HepG2 (cell line): ENCODE measurements around the gene MVB12A. TPM values are rescaled to one million over a fixed set of nuclear protein-coding genes. Genes with fewer than 3 reads are reported as not detected.

Experiments
- ARID2 ChIP-seq: sonication (generic); formaldehyde crosslinking; IDR thresholded peaks from 2 replicates; pipeline ENCODE4 v1.8.1; 2022; ENCODE audit warnings: mild to moderate bottlenecking, missing genetic modification reagents, borderline replicate concordance
- HDAC6 ChIP-seq: fragments of 200-600 bp; sonication (generic); IDR thresholded peaks from 2 replicates; pipeline ENCODE4 v1.7.0; 2017; ENCODE audit warnings: mild to moderate bottlenecking, antibody characterized with exemption, low read length, low read depth
- KDM5B ChIP-seq: sonication (generic); formaldehyde crosslinking; IDR thresholded peaks from 2 replicates; pipeline ENCODE4 v1.4.0; 2020; ENCODE audit warnings: missing genetic modification reagents, mild to moderate bottlenecking, borderline replicate concordance
- NAIF1 ChIP-seq: sonication (generic); formaldehyde crosslinking; IDR thresholded peaks from 2 replicates; pipeline ENCODE4 v1.5.0; 2020; ENCODE audit warnings: mild to moderate bottlenecking, missing genetic modification reagents, borderline replicate concordance
- NRL ChIP-seq: sonication (generic); formaldehyde crosslinking; IDR thresholded peaks from 2 replicates; pipeline ENCODE4 v1.5.0; 2020; ENCODE audit warnings: missing genetic modification reagents, mild to moderate bottlenecking, moderate library complexity, borderline replicate concordance
- PREB ChIP-seq: sonication (generic); formaldehyde crosslinking; IDR thresholded peaks from 2 replicates; pipeline ENCODE4 v1.4.0; 2020; ENCODE audit warnings: missing genetic modification reagents
- RAD21 ChIP-seq: fragments of 450-650 bp; formaldehyde crosslinking; IDR thresholded peaks from 2 replicates; pipeline ENCODE4 v1.5.0; 2020; ENCODE audit warnings: mild to moderate bottlenecking
- SNAPC4 ChIP-seq: sonication (generic); formaldehyde crosslinking; IDR thresholded peaks from 2 replicates; pipeline ENCODE4 v1.4.0; 2020; ENCODE audit warnings: mild to moderate bottlenecking, missing genetic modification reagents
- TEAD3 ChIP-seq: optimal IDR thresholded peaks from 2 replicates; pipeline ENCODE3; 2016; ENCODE audit warnings: borderline replicate concordance
- TRIM24 ChIP-seq: sonication (generic); formaldehyde crosslinking; IDR thresholded peaks from 2 replicates; pipeline ENCODE4 v1.8.0; 2022; ENCODE audit warnings: mild to moderate bottlenecking, missing genetic modification reagents
- ZMAT3 ChIP-seq: sonication (generic); formaldehyde crosslinking; conservative IDR thresholded peaks from 2 replicates; pipeline ENCODE4 v1.7.0; 2021; ENCODE audit warnings: missing genetic modification reagents
- ZNF260 ChIP-seq: sonication (generic); formaldehyde crosslinking; IDR thresholded peaks from 2 replicates; pipeline ENCODE4 v1.4.0; 2020; ENCODE audit warnings: missing genetic modification reagents, low read depth, mild to moderate bottlenecking, borderline replicate concordance
- ZNF350 ChIP-seq: sonication (generic); formaldehyde crosslinking; IDR thresholded peaks from 2 replicates; pipeline ENCODE4 v1.4.0; 2020; ENCODE audit warnings: mild to moderate bottlenecking, low read depth, missing genetic modification reagents, borderline replicate concordance
- ZNF556 ChIP-seq: sonication (generic); formaldehyde crosslinking; IDR thresholded peaks from 2 replicates; pipeline ENCODE4 v1.4.0; 2020; ENCODE audit warnings: mild to moderate bottlenecking, missing genetic modification reagents, borderline replicate concordance
- ZNF563 ChIP-seq: sonication (generic); formaldehyde crosslinking; IDR thresholded peaks from 2 replicates; pipeline ENCODE4 v1.8.0; 2022; ENCODE audit warnings: mild to moderate bottlenecking, moderate library complexity, missing genetic modification reagents
- ZNF746 ChIP-seq: sonication (generic); formaldehyde crosslinking; IDR thresholded peaks from 2 replicates; pipeline ENCODE4 v1.8.0; 2022; ENCODE audit warnings: mild to moderate bottlenecking, missing genetic modification reagents
- ZNF768 ChIP-seq: sonication (generic); formaldehyde crosslinking; IDR thresholded peaks from 2 replicates; pipeline ENCODE4 v1.4.0; 2020; ENCODE audit warnings: missing genetic modification reagents
- ZNF792 ChIP-seq: IDR thresholded peaks from 2 replicates; pipeline ENCODE4 v1.6.1; 2016
- ZSCAN22 ChIP-seq: sonication (generic); formaldehyde crosslinking; IDR thresholded peaks from 2 replicates; pipeline ENCODE4 v1.4.0; 2020; ENCODE audit warnings: mild to moderate bottlenecking, missing genetic modification reagents
- polyA plus RNA-seq, 8 experiments: library from polyadenylated mRNA; depleted of rRNA in 3 of 8; stranded (reverse) in 7 of 8; unstranded in 1 of 8; fragments of >200 nt; fragmentation: Illumina TruSeq in 4 of 8; extraction: Trizol in 4 of 8; gene quantifications; 2 replicates each; pipeline versions ENCODE4 v1.2.1 to v1.2.3, GENCODE V29; 2011 to 2016; ENCODE audit warnings: low read depth in 4 of 8, missing spikeins in 1 of 8, mixed read lengths in 1 of 8; ENCODE audit not compliant: insufficient read depth in 1 of 8
- total RNA-seq, 5 experiments: library from RNA; depleted of rRNA; stranded (reverse); fragments of >200 nt; fragmentation: Illumina TruSeq; extraction: Trizol; gene quantifications; 2 replicates each; pipeline ENCODE4 v1.2.3, GENCODE V29; 2016; ENCODE audit warnings: low read depth in 1 of 5
- TF ChIP-seq, protein P1 (sequence below): sonication (generic); formaldehyde crosslinking; IDR thresholded peaks from 2 replicates; pipeline ENCODE4 v1.4.0; 2020; ENCODE audit warnings: low read depth, mild to moderate bottlenecking, missing genetic modification reagents
- TF ChIP-seq, protein P2 (sequence below): sonication (generic); formaldehyde crosslinking; IDR thresholded peaks from 2 replicates; pipeline ENCODE4 v1.8.1; 2023; ENCODE audit warnings: mild to moderate bottlenecking, missing genetic modification reagents, borderline replicate concordance
- TF ChIP-seq, protein P3 (sequence below): sonication (generic); formaldehyde crosslinking; IDR thresholded peaks from 2 replicates; pipeline ENCODE4 v1.8.0; 2022; ENCODE audit warnings: missing genetic modification reagents, low read depth, mild to moderate bottlenecking, borderline replicate concordance

The MVB12A gene
- total and polyA plus RNA-seq, 2 of the 13 experiments (the other 11 are each of a cell fraction or from before 2014, with no cell fraction given), result 35.7 to 36.1 TPM

GRCh38 chr19:17390665-17391370 lies 29.0 kb upstream of the MVB12A start (continued):
- TF ChIP-seq, protein P1, sequence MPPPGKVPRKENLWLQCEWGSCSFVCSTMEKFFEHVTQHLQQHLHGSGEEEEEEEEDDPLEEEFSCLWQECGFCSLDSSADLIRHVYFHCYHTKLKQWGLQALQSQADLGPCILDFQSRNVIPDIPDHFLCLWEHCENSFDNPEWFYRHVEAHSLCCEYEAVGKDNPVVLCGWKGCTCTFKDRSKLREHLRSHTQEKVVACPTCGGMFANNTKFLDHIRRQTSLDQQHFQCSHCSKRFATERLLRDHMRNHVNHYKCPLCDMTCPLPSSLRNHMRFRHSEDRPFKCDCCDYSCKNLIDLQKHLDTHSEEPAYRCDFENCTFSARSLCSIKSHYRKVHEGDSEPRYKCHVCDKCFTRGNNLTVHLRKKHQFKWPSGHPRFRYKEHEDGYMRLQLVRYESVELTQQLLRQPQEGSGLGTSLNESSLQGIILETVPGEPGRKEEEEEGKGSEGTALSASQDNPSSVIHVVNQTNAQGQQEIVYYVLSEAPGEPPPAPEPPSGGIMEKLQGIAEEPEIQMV (CRISPR knock-in tag), result no peak
- no peak for TF ChIP-seq PREB (CRISPR knock-in tag)
- TF ChIP-seq NAIF1 (CRISPR knock-in tag), result no peak
- no peak for TF ChIP-seq ZNF563 (CRISPR knock-in tag)
- no peak for TF ChIP-seq ZNF260 (CRISPR knock-in tag)
- TF ChIP-seq ZNF746 (CRISPR knock-in tag), result no peak
- TF ChIP-seq, protein P2, sequence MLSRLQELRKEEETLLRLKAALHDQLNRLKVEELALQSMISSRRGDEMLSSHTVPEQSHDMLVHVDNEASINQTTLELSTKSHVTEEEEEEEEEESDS (CRISPR knock-in tag), result no peak
- TF ChIP-seq, protein P3, sequence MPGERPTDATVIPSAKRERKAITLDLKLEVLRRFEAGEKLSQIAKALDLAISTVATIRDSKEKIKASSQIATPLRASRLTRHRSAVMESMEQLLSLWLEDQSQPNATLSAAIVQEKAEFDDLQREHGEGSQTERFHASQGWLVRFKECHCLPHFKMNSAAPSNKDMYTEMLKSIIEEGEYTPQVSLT, result no peak
- TF ChIP-seq ZSCAN22 (CRISPR knock-in tag), result no peak
- TF ChIP-seq KDM5B (CRISPR knock-in tag), result peak; percentile 30; the same call in 1 of the 2 replicates
- TF ChIP-seq ZNF350 (CRISPR knock-in tag), result no peak
- TF ChIP-seq ZMAT3 (CRISPR knock-in tag), result no peak
- TF ChIP-seq SNAPC4 (CRISPR knock-in tag), result no peak
- TF ChIP-seq ZNF556, result no peak; the same call in 1 of the 2 replicates
- no peak for TF ChIP-seq ARID2 (CRISPR knock-in tag)
- peak; percentile 87 for TF ChIP-seq RAD21 (CRISPR knock-in tag)
- TF ChIP-seq TEAD3 (CRISPR knock-in tag), result peak; percentile 42
- TF ChIP-seq ZNF792 (CRISPR knock-in tag), result no peak
- TF ChIP-seq ZNF768 (CRISPR knock-in tag), result no peak; the same call in 1 of the 2 replicates
- TF ChIP-seq HDAC6, result no peak
- TF ChIP-seq NRL (CRISPR knock-in tag), result no peak
- no peak for TF ChIP-seq TRIM24 (CRISPR knock-in tag)
